K562 (cell line): ENCODE measurements around the gene HCN3. TPM values are rescaled to one million over a fixed set of nuclear protein-coding genes. Genes with fewer than 3 reads are reported as not detected.

ENCODE experiments used
- DLX4 ChIP-seq: fragments of 250-450 bp; sonication (Bioruptor Pico); IDR thresholded peaks from 2 replicates; pipeline ENCODE4 v1.6.1; 2021; ENCODE audit warnings: mild to moderate bottlenecking
- ELF1 ChIP-seq: fragments of 200-800 bp; sonication (Bioruptor generic); IDR thresholded peaks from 2 replicates; pipeline ENCODE4 v1.6.1; 2016; ENCODE audit warnings: missing genetic modification characterization, missing compliant biosample characterization
- FOXP4 ChIP-seq: sonication (generic); formaldehyde crosslinking; IDR thresholded peaks from 2 replicates; pipeline ENCODE4 v1.8.0; 2022; ENCODE audit warnings: mild to moderate bottlenecking, missing genetic modification reagents, borderline replicate concordance
- HIVEP1 ChIP-seq: fragments of 250-450 bp; sonication (Bioruptor Pico); IDR thresholded peaks from 2 replicates; pipeline ENCODE4 v1.4.0; 2020; ENCODE audit warnings: mild to moderate bottlenecking
- HMBOX1 ChIP-seq: sonication (generic); IDR thresholded peaks from 2 replicates; pipeline ENCODE4 v1.6.1; 2016
- HNRNPLL ChIP-seq: fragments of 200-400 bp; formaldehyde crosslinking; IDR thresholded peaks from 2 replicates; pipeline ENCODE4 v1.6.1; 2017; ENCODE audit warnings: low read length, low read depth, mild to moderate bottlenecking; ENCODE audit not compliant: poor library complexity, severe bottlenecking
- MYC ChIP-seq, 2 experiments: fragments of 250-450 bp in 1 of 2; sonication (Bioruptor Pico) in 1 of 2; IDR thresholded peaks; 2 replicates each; pipeline versions ENCODE4 v1.5.1 to v1.6.1; 2012 to 2021; ENCODE audit warnings: low read depth in 2 of 2, borderline replicate concordance in 1 of 2, improper control_type of control experiment in 1 of 2, low read length in 1 of 2, mild to moderate bottlenecking in 1 of 2, moderate library complexity in 1 of 2
- NRF1 ChIP-seq, 2 experiments: fragments of 450-650 bp; IDR thresholded peaks in 1 of 2; conservative IDR thresholded peaks in 1 of 2; 2 replicates each; pipeline ENCODE4 v1.6.1; 2014; ENCODE audit warnings: mild to moderate bottlenecking in 2 of 2
- RFX7 ChIP-seq: fragments of 250-450 bp; sonication (Bioruptor Pico); IDR thresholded peaks from 2 replicates; pipeline ENCODE4 v1.5.1; 2021; ENCODE audit warnings: mild to moderate bottlenecking
- SRSF3 ChIP-seq: fragments of 200-400 bp; formaldehyde crosslinking; IDR thresholded peaks from 2 replicates; pipeline ENCODE4 v1.6.1; 2016; ENCODE audit warnings: mild to moderate bottlenecking, low read length, moderate library complexity; ENCODE audit not compliant: insufficient read depth
- USF2 ChIP-seq: sonication (generic); formaldehyde crosslinking; IDR thresholded peaks from 2 replicates; pipeline ENCODE4 v1.5.0; 2020; ENCODE audit warnings: missing genetic modification reagents
- ZBTB43 ChIP-seq: sonication (generic); formaldehyde crosslinking; IDR thresholded peaks from 2 replicates; pipeline ENCODE4 v1.8.0; 2023; ENCODE audit warnings: mild to moderate bottlenecking, missing genetic modification reagents
- ZNF699 ChIP-seq: fragments of 250-450 bp; sonication (Bioruptor Pico); IDR thresholded peaks from 2 replicates; pipeline ENCODE4 v1.8.0; 2021; ENCODE audit warnings: mild to moderate bottlenecking, moderate library complexity; ENCODE audit not compliant: insufficient replicate concordance
- polyA plus RNA-seq, 8 experiments: library from polyadenylated mRNA; depleted of rRNA in 4 of 8; stranded (reverse) in 5 of 8; unstranded in 3 of 8; fragments of >200 nt; fragmentation: Nextera tagmentation in 2 of 8; fragmentation: Illumina TruSeq in 1 of 8; extraction: Ambion mirVana in 2 of 8; extraction: Trizol in 1 of 8; gene quantifications; 2 replicates each; pipeline versions ENCODE4 v1.2.1 to v1.2.3, GENCODE V29; 2011 to 2014; ENCODE audit warnings: inconsistent platforms in 1 of 8, missing spikeins in 1 of 8
- total RNA-seq, 7 experiments: library from RNA; depleted of rRNA in 6 of 7; stranded (reverse); fragments of >200 nt in 6 of 7; fragmentation: Illumina TruSeq in 2 of 7; extraction: Trizol in 2 of 7; gene quantifications; 2 replicates each; pipeline versions ENCODE4 v1.2.1 to v1.2.3, GENCODE V29; 2011 to 2021; ENCODE audit warnings: low replicate concordance in 1 of 7
- TF ChIP-seq, protein P1 (sequence below): fragments of 200-400 bp; formaldehyde crosslinking; IDR thresholded peaks from 2 replicates; pipeline ENCODE4 v1.6.1; 2017; ENCODE audit warnings: mild to moderate bottlenecking, low read depth, low read length, moderate library complexity
- TF ChIP-seq, protein P2 (sequence below): fragments of 450-650 bp; IDR thresholded peaks from 2 replicates; pipeline ENCODE4 v1.7.0; 2016; ENCODE audit warnings: borderline replicate concordance

HCN3 gene
- total and polyA plus RNA-seq, 9 of the 15 experiments (the other 6 are each of a cell fraction or from before 2014, with no cell fraction given) = 0.91 to 9.7 (median 3.9) TPM

GRCh38 chr1:155244368-155245162 lies 32.7 kb upstream of the HCN3 start (continued):
- peak; percentile 68; the same call in 1 of the 2 replicates for TF ChIP-seq ZBTB43 (CRISPR knock-in tag)
- TF ChIP-seq HNRNPLL = peak; percentile 59
- peak; percentile 16; the same call in 1 of the 2 replicates for TF ChIP-seq HIVEP1 (CRISPR knock-in tag)
- no peak for TF ChIP-seq ZNF699 (CRISPR knock-in tag)
- peak; percentile 96; the same call in 1 of the 2 replicates for TF ChIP-seq FOXP4 (CRISPR knock-in tag)
- TF ChIP-seq USF2 (CRISPR knock-in tag) = no peak
- TF ChIP-seq, protein P1, sequence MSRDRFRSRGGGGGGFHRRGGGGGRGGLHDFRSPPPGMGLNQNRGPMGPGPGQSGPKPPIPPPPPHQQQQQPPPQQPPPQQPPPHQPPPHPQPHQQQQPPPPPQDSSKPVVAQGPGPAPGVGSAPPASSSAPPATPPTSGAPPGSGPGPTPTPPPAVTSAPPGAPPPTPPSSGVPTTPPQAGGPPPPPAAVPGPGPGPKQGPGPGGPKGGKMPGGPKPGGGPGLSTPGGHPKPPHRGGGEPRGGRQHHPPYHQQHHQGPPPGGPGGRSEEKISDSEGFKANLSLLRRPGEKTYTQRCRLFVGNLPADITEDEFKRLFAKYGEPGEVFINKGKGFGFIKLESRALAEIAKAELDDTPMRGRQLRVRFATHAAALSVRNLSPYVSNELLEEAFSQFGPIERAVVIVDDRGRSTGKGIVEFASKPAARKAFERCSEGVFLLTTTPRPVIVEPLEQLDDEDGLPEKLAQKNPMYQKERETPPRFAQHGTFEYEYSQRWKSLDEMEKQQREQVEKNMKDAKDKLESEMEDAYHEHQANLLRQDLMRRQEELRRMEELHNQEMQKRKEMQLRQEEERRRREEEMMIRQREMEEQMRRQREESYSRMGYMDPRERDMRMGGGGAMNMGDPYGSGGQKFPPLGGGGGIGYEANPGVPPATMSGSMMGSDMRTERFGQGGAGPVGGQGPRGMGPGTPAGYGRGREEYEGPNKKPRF = no peak
- no peak for TF ChIP-seq DLX4 (CRISPR knock-in tag)
- TF ChIP-seq HMBOX1 = peak; percentile 16; the same call in 1 of the 2 replicates
- no peak for TF ChIP-seq RFX7 (CRISPR knock-in tag)
- peak; percentile 93 to 95 for TF ChIP-seq NRF1 (conservative IDR thresholded peaks at IDR 0.05 in 1 of 2, IDR thresholded peaks at IDR 0.05 in 1 of 2)
- peak; percentile 78 for TF ChIP-seq ELF1 (tag)
- no peak for TF ChIP-seq SRSF3
- peak; percentile 94 for TF ChIP-seq MYC (IDR thresholded peaks at IDR 0.05; ENCODE audit: low read depth, low read length)
- no peak; the same call in 1 of the 2 replicates for TF ChIP-seq MYC (CRISPR knock-in tag; IDR thresholded peaks at IDR 0.05; ENCODE audit: borderline replicate concordance, low read depth)
- TF ChIP-seq, protein P2, sequence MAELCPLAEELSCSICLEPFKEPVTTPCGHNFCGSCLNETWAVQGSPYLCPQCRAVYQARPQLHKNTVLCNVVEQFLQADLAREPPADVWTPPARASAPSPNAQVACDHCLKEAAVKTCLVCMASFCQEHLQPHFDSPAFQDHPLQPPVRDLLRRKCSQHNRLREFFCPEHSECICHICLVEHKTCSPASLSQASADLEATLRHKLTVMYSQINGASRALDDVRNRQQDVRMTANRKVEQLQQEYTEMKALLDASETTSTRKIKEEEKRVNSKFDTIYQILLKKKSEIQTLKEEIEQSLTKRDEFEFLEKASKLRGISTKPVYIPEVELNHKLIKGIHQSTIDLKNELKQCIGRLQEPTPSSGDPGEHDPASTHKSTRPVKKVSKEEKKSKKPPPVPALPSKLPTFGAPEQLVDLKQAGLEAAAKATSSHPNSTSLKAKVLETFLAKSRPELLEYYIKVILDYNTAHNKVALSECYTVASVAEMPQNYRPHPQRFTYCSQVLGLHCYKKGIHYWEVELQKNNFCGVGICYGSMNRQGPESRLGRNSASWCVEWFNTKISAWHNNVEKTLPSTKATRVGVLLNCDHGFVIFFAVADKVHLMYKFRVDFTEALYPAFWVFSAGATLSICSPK = peak; percentile 60; the same call in 1 of the 2 replicates
